HG03108 (cell line): Measurements from ENCODE around the gene EMC9.
A peak's percentile ranks its signal among the peaks of the same experiment; 100 is the strongest.

Experiments used
- ATAC-seq: cut with Tn5 transposase; IDR thresholded peaks from one replicate; pipeline ENCODE4 v1.9.1; 2021; ENCODE audit warnings: moderate library complexity; ENCODE audit not compliant: unreplicated experiment

The EMC9 gene, protein sequence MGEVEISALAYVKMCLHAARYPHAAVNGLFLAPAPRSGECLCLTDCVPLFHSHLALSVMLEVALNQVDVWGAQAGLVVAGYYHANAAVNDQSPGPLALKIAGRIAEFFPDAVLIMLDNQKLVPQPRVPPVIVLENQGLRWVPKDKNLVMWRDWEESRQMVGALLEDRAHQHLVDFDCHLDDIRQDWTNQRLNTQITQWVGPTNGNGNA

GRCh38 chr14:24141097-24141880, at the start of gene EMC9:
Gene EMC9 (minus strand): TSS chr14:24141591. CDS start chr14:24141304, 287 bp downstream.
- peak; percentile 87 for ATAC-seq

DNA sequence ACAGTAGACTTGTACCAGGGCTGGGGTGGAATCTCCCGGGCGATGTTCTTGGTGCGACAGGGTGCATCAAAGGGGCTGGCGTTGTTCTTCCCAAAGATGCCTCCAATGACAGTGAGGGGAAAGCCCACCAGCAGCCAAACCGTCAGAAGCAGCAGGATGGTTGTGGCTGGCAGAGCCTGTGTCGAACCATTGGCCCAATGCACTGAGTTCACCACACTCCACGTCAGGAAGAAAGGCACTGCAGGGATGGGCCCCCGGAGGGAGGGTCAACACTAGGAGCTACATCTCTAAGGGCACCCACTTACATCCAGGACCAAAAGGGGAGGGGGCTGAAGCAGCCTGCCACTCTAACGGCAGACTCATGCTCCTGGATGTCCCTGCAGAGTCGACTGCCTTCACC, 49.0 kb upstream of the EMC9 start:
- no peak for ATAC-seq

GRCh38 chr14:24189460-24189859, 48.1 kb upstream of the EMC9 start:
- no peak for ATAC-seq

DNA sequence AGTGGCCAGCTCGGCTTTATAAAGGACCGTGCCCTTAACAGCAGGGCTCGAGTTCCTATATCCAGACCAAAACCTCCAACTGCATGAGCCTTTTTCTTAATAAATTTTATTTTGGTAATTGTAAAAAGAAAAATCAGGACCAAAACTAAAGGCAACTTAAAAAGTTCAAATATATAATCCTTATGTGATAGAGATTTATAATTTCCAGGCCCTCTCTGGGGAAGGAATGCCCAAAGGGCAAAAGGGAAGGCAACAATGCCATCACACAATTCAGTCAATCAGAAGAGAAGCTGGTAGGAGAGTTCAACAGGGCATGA, 47.6 kb upstream of the EMC9 start:
- ATAC-seq = no peak

GRCh38 chr14:24188251-24189058, 47.1 kb upstream of the EMC9 start, which contains the start of gene IPO4:
Gene IPO4 (minus strand): TSS chr14:24188816. CDS start chr14:24188787, 29 bp downstream.
- peak; percentile 84 for ATAC-seq

GRCh38 chr14:24187539-24187915, 46.1 kb upstream of the EMC9 start:
- no peak for ATAC-seq

DNA sequence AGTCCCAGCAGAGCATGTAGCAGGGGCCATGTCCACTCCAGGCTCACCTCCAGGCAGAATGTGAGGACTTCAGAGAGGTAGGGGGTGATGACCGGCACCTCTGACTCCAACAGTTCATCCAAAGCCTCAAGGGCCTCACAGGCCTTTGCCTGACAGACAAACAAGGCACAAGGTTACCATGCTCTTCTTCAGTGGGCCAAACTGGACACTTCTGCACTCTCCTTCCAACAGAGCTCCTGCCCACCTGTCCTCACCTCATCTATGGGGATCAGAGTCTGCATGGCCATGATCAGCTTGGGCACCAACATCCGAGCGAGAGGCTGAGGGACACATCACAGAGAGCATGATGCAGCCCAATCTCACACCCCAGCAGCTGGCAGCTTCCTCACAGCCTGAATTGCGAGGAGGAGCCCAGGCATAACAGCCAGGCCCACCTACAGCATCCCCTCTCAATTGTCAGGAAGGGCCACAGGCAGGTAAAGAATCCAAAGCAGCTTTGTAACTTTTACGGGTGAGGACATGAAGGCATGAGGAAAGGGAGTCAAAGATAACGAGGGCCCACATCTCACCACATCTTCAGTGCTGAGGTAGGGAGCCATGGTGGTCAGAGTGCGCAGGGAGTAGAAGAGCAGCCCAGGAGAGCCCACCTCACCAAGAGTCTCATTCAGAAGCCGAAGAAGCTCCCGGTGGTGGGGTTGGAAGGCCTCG, 45.6 kb upstream of the EMC9 start:
- ATAC-seq = no peak

GRCh38 chr14:24185741-24186140, 44.4 kb upstream of the EMC9 start:
- no peak for ATAC-seq

DNA sequence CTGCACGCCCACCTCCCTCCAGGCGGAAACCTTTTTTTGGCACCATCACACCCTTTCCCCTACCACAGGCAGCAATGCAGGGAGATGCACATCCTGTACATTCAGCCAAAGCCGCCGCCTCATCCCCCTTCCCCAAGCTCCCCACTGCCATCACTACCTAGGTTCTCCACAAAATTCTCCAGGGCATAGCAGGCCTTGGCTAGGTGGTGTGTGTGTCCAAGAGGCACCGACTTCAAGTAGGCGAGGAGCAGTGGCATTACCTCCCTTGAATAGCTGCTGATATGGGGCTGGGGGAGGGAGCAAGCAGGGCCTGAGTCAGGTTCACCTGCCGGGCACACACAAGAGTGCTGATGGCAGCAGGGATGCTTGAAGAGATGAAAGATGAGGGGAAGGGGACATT, 43.6 kb upstream of the EMC9 start:
- ATAC-seq = no peak

DNA sequence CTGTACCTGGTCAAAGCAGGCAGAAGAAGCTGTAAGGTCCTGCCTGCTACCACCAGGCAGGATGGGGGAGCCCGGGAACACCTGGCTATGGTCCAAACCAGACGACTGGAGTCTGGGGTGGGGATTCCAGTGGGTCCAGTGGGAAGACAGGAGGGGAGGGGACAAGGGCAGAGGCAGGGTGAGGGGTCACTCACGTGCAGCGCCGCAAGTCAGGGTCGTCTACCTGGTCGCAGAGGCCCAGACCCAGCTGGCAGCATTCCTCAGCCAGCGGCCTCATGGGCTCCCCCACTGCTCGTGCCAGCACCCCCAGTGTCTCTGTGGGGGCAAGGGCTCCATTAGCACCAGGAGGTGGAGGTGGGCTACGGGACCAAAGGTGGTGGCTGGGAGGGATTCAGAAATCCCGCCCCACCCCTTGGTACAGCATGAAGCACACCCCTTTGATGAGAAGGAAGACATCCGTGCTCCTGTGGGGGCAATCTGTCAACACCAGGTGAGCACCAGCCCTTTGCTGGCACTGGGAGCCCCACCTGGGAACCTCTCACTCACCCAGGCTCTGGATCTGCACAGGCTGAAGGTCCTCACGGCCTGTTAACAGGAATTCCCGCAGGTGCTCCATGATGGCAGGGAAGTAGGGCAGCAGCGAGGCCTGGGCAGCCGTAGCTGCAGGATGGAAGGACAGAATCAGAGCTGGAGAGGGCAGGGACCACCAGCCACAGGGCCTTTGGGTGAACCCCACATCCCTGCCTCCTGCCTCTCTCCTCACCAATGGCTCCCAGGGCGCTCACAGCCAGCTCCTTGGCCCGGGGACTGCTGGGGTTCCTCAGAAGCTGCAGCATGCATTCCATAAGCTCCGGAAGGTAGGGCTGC, 42.9 kb upstream of the EMC9 start:
- no peak for ATAC-seq

GRCh38 chr14:24183014-24183481, 41.7 kb upstream of the EMC9 start:
- no peak for ATAC-seq

DNA sequence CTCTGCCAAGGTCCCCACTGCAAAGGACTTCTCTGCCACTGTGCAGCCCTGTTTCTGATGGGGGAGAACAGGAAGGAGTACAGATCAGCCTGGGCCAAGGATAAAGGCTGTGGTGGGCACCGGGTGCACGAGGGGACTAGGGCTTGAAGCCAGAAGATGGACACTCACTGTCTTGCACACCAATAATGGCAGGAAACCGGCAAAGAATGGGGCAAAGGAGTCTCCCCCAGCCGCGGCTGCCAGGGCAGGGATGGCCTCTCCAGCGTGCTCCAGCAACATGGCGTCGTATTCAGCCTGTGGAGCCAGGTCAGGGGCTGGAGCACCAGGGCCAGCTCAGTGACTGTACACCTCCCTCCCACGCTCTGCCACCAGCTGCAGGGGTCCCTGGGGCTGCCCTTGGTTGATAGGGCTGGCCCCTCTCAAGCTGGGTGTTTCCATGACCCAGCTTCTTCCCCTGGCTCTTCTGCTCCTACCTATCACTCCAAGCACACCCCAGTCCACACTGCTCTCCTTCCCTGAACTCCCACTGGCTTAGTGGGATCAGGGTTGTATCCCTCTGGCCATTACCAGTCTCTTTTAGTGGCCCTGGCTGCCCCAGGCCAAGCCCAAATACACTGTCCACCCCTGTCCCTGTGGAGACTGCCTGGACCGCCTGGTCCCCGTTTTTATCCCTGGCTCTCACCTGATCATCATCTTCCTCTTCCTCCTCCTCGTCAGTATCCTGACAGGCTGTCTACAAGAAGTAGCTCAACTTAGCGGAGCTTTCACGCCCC, 40.9 kb upstream of the EMC9 start:
- ATAC-seq = no peak

DNA sequence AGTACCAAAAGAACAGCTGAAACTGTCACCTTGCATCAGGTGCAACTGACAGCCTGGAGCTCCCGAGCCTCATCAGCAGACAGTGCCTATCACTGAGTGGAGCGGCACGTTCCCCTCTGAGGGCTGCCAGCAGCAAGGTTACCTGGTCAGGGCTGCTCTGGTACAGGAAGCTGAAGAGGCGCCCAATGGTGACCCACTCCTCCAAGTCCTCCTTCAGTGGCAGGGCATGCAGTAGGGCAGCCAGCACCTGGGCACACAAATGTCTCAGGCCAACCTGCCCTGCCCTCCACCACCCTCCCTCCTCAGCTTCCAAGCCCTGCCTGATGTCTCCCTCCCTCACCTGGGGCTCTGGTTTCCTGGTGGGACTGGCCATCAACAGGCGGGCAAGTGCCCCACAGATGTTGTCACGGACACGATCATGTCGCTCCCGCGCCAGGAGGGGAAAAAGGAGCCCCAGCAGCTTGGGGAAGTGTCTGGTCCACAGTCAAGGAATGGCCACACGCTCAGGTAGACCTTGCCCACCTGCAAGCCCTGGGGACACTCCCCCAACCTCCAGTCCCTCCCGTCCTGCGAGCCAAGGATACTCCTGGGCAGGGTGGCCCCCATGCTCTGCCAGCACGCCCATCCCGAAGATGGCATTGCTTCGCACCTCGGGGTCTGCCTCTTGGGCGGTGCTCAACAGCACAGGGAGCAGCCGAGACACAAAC, 40.1 kb upstream of the EMC9 start:
- no peak for ATAC-seq

DNA sequence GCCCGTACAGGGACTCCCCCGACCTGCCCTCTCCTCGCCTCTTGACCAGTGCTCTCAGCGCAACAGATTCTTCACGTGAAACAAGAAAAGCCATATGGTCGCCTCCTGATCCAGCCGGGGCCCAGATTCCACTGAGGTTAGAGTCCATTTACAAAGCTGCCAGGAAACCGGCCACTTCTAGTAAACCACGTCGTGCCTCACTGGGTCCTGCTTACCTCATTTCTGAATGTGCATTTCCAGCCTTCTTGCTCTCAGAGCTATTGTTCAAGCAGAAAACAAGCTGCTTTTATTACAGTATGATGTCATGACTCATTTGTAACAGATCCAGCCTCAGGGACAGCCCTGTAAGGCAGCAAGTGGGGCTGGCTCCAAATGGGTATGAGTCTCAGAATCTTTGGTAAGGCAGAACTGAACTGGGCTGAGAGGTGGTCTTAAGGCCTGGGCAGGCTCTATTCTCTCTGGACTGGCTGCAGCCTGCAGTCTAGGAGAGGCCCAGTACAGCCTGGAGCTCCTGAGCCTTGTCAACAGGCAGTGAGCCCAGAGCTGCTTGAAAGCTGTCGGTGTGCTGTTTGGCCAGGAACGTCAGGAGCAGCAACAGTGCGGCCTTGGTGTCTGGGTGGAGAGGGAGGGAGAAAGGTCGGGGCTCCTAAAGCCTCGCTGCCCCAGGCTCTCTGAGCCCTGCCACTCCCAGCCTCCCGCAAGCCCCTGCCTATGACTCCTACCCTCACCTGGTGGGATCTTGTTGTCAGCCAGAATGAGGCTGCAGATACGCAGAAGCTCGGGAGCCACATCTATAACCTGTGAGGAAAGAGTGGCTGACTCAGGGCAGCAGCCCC, 38.8 kb upstream of the EMC9 start:
- ATAC-seq = no peak

DNA sequence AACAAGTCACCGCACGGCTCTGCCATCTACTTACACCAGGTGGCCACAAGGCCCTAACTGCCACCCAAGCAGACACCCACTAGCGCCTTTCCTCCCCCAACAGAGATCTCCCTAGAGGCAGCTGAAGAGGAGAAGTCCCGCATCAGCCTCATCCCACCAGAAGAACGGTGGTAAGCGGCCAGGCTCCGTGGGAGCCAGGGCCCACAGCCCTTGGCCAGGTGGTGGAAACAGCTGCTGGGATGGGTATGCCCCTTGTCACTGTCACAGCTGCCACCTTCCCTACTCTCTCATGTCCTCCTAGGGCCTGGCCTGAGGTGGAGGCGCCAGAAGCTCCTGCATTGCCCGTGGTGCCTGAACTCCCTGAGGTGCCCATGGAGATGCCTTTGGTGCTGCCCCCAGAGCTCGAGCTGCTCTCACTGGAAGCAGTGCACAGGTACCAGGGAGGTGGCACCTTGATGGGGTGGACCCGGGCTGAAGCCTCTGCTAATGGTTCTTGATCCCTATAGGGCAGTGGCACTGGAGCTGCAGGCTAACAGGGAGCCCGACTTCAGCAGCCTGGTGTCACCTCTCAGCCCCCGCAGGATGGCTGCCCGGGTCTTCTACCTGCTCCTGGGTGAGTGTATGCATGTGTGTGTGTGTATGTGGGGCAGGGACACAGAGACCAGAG, 38.0 kb upstream of the EMC9 start:
- ATAC-seq = no peak

- no peak for ATAC-seq
Observed at GRCh38 chr14:24178399-24179178, 37.2 kb upstream of the EMC9 start.

GRCh38 chr14:24177891-24178290, 36.5 kb upstream of the EMC9 start:
- ATAC-seq = no peak
